Measurements from ENCODE around the gene GAN.

- no peak for TF ChIP-seq REST (IDR thresholded peaks at IDR 0.05; ENCODE audit: insufficient read depth in 1 of 2, low read depth in 2 of 2, low read length in 2 of 2)
- TF ChIP-seq POLR2AphosphoS5 (IDR thresholded peaks at IDR 0.05; ENCODE audit: low read depth, low read length) = no peak
- TF ChIP-seq TAF1 (IDR thresholded peaks at IDR 0.05; ENCODE audit: borderline replicate concordance, insufficient read depth, low read length) = no peak
- TF ChIP-seq FOXP2 (optimal IDR thresholded peaks at IDR 0.05; ENCODE audit: borderline replicate concordance, extremely low read depth, extremely low read length, insufficient read depth) = no peak
- no peak for TF ChIP-seq SIN3A (IDR thresholded peaks at IDR 0.05; ENCODE audit: borderline replicate concordance, insufficient read depth, low read length)
Observed at GRCh38 chr16:81380932-81381331, 66.2 kb downstream of the GAN start.
